D341Med (cell line): ENCODE measurements around the gene MVD.

Experiments used
- DNase-seq: peaks from one replicate; pipeline ENCODE4 v3.0.0; 2012; ENCODE audit warnings: low spot score

MVD gene

GRCh38 chr16:88662843-88663606 lies at the start of gene MVD:
Gene MVD, minus strand, starts transcription at chr16:88663091. Its CDS starts 11 bp downstream, at chr16:88663080.
- peak; percentile 99 for DNase-seq

DNA sequence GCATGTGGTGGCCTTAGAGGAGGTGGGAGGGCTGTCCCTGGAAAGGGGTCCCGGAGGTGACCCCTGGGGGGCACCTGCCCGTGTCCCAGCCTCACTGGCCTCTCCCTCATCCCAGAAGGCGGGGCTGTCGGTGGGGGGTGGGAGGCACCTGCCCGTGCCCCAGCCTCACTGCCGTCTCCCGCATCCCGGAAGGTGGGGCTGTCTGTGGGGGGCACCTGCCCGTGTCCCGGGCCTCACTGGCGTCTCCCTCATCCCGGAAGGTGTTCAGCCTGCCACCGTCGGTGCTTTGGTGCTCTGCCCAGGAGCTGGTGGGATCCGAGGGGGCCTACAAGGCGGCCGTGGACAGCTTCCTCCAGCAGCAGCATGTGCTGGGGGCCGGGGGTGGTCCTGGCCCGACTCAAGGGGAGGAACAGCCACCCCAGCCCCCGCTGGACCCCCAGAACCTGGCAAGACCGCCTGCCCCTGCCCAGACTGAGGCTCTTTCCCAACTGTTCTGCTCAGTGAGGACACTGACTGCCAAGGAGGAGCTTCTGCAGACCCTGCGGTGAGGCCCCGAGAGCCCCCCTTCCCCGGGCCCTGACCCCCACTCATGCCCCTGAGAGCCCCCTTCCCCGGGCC lies 49.6 kb upstream of the MVD start:
- DNase-seq: no peak

DNA sequence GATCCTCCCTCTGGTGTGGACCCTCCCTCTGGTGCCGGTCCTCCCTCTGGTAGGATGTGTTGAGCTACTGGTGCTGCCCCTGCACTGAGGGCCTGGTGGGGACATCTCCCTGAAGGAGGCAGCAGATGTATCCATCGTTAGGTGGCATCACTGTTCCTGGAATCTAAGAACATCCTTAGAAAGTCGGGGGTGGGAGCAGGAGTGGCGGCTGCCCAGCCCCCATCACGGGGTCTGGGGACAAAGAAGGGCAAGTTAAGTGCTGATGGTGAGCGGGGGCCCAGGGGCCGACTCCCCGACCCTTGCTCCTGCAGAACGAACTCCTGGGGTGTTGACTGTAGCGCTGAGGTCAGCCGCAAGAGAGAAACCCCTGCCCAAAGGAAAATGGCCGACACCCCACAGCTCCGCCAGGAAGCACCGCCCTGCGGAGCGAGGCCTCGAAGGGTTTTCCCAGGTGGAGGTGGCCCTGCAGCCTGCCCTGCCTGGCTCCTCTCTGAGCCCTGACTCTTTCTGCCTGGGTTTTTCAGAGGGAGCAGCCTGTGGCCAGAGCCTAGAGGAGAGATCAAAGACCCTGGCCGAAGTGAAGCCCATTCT lies 49.0 kb upstream of the MVD start:
- no peak for DNase-seq

DNA sequence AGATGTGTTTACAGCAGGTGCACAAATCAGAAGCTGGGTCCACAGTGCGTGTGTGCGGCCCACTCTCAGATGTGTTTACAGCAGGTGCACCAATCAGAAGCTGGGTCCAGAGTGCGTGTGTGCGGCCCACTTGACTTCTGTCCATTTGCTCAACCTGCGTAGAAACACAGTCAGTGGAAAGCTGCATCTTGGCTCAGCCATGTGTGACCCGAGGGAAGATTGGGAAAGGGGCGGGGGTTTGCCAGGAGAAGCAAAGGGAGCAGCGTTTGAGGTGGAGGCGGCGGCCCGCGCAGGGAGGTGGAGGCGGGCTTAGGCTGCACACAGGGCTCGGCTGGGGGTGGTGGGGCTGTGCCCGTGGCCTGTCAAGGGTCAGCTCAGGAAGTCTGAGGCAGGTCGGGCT lies 47.7 kb upstream of the MVD start:
- DNase-seq: no peak

GRCh38 chr16:88706965-88707826 lies 44.3 kb upstream of the MVD start:
- no peak for DNase-seq

- peak; percentile 99 for DNase-seq
These were observed 43.5 kb upstream of the MVD start, which contains the start of the genes CTU2 and RNF166 for GRCh38 chr16:88706229-88706964. Gene CTU2, plus strand, starts transcription at chr16:88706503. Its CDS starts 28 bp downstream, at chr16:88706531. Gene RNF166, minus strand, starts transcription at chr16:88706408. Its CDS starts 83 bp downstream, at chr16:88706325.

DNA sequence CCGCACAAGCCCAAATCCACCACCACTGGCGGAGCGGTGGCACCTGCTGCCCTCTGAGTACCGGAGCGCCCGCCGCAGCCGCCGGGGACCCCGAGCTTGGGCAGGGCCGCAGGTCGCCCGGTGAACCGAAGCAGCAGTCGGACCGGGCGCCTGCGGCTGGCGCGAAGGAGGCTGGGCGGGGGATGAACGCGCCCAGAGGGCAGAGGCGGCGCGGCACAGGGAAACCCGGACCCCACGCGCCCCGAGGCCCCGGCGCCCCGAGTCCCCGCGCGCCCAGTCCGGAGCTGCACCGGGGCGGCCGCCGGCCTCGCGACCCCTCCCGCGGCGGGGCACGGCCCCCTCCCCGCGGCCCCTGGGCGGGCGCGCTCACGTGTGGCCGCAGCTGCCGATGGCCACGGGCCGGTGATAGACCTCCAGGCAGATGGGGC lies 42.9 kb upstream of the MVD start:
- peak; percentile 75 for DNase-seq

DNA sequence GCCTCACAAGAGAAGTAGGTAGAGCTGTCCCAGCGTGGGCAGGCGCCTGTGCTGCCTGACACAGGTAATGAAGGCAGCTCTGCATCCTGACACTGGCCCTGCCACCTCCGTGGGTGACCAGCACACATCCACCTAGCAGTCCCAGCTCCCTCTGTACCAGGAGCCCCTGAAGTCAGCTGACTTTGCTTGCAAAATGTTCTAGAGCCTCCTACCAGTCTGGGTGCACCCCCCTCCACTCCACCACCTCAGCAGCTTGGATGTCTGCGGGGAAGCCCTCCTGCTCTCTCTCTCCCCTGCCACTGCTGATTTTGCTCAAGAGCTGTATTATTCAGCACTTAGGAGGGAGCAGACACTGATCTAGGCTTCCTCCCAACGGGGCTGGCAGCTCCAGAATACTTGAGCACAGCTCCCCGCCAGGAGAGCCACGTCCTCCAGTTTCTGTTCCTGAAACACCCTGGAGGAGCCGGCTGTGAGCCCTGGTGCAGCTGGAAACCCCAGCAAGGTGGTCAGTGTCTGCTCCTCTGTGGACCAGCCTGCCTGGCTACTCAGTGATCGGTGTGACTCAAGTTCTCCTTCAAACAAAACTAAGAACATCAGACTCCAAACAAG lies 42.3 kb upstream of the MVD start:
- no peak for DNase-seq

DNA sequence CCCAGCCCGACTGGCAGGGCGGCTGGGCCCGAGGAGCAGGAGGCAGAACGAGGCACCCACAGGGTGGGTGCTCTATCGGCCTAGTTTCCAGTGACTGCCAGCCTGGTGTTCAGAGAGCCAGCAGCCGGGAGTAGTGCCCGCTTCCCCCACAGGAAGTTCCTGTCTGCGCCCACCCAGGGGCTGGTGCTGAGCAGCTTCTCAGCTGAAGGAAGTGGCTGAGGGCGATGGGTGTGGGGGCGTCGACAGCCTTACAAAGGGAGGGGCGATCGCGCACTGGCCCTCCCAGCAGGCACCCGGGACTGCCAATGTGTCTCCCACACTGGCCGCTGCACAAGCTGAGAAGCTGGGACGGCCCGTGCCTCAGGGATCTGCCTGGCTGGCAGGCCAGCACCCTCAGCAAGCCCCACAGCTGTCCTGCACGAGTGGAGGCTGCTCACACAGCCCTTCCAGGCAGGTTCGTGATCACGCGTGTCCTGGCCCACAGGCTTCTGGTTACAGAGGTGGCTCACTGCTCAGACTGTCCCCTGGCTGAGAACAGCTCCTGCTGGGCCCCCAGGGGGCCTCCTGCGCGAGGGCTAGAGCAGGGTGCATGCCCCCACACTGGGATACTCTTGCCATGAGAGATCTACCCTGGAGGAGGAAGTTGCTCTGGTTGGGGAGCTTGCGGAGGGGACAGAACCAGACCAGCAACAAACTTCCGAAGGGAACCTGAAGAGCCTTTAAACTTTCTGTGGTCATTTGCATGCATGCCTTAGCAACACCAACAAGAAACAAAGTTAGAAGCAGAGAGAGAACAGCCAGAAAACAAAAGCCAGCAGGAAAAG lies 40.8 kb upstream of the MVD start:
- DNase-seq: no peak

- no peak for DNase-seq
These were observed 39.7 kb upstream of the MVD start for GRCh38 chr16:88702371-88703210.

GRCh38 chr16:88701581-88702370 lies 38.9 kb upstream of the MVD start:
- DNase-seq: no peak

GRCh38 chr16:88700636-88701482 lies 38.0 kb upstream of the MVD start:
- DNase-seq: no peak

- no peak for DNase-seq
These were observed 37.4 kb upstream of the MVD start for GRCh38 chr16:88700322-88700635.

GRCh38 chr16:88699180-88699579 lies 36.3 kb upstream of the MVD start:
- no peak for DNase-seq

DNA sequence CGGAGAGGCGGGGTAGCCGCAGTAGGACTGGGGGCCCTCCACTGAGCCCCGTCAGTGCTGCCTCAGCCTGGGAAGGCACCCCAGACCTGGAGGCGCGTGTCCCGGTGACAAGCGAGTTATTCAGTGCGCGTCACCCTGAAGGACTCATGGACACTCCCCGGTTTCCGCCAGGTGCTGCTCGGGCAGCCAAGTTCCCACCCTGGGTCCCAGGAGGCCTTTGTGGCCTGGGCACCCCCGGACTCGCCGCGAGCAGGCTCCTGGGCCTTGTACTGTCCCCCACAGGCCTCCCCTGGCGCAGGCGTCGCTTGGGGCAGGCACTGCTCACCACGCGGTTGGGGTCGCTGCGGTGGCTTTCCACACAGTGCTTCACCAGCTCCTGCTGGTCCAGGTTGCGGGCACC lies 35.8 kb upstream of the MVD start:
- DNase-seq: no peak

GRCh38 chr16:88697831-88698615 lies 35.1 kb upstream of the MVD start:
- no peak for DNase-seq
